ENCODE measurements around the gene C1QL2.

Gene C1QL2

DNA sequence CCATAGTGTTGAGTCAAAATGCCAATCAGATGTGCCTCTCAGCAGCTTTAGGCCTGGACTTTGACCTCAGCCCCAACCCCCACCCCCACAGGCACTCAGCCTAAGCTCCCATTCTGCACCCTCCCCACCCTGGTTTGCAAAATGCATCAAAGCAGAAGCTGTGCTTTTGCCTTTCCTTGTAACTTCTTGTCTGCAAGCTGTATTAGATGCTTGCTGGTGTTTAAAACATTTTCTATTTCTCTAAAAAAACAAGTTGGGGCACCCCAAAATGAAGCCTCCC, 38.5 kb upstream of the C1QL2 start:
- H3K4me3 ChIP-seq (ENCODE audit: insufficient read depth, low read depth, low read length, poor library complexity, severe bottlenecking): no peak overlapping the region
- H3K36me3 ChIP-seq (ENCODE audit: control insufficient read depth, insufficient read depth, low read length): no peaks in the 10 kb centered on the region
- no peak overlapping the region for H3K27ac ChIP-seq (ENCODE audit: insufficient read depth, low read length, poor library complexity, severe bottlenecking)
- no peaks in the 10 kb centered on the region for H3K9me3 ChIP-seq (ENCODE audit: control insufficient read depth, low read length)
- no peak for DNase-seq
- no peaks in the 10 kb centered on the region for H3K4me1 ChIP-seq (ENCODE audit: control insufficient read depth, insufficient read depth, low read length, poor library complexity, severe bottlenecking)
- H3K27me3 ChIP-seq (replicated peaks; ENCODE audit: control insufficient read depth, insufficient read depth, low read length, poor library complexity, severe bottlenecking): no peaks in the 10 kb centered on the region

DNA sequence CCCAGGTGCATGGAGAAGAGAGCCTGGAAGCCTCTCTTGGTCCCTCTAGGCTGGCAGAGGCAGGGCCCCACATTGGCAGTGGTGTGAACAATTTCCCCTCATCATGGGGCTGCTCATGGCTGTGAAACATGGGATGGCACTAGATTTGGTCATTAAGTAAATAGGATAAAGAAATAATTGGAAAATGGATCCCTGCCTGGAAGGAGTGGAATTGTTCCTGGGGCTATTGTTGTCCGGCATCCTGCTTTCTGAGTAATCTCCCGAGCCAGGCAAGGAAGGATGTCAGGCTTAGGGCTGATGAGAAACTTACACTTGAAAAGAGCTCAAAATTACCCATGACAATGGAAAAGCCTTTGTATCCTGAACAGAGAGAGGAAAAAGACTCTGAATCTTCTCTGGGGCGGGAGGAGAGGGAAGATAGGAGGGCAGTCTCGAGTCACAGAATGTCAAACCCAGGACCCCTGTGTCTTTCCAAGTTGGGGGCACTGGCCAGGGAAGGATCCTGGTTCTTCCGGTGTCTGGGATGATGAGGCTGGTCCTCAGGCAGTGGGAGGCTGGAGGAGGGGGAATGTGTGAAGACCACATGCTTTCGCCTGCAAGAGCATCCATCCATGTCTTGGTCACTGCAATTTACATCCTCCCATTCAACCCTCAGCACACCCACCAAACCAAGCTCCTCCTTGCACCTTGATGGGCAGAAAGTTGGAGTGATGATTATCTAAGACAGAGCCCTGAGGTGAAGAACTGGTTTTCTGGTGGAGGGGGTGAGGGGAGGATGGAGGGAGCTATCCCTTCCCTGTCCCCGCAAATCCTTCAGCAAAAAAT, 38.0 kb upstream of the C1QL2 start:
- no peak overlapping the region for H3K27ac ChIP-seq (ENCODE audit: insufficient read depth, low read length, poor library complexity, severe bottlenecking)
- no peaks in the 10 kb centered on the region for H3K27me3 ChIP-seq (replicated peaks; ENCODE audit: control insufficient read depth, insufficient read depth, low read length, poor library complexity, severe bottlenecking)

DNA sequence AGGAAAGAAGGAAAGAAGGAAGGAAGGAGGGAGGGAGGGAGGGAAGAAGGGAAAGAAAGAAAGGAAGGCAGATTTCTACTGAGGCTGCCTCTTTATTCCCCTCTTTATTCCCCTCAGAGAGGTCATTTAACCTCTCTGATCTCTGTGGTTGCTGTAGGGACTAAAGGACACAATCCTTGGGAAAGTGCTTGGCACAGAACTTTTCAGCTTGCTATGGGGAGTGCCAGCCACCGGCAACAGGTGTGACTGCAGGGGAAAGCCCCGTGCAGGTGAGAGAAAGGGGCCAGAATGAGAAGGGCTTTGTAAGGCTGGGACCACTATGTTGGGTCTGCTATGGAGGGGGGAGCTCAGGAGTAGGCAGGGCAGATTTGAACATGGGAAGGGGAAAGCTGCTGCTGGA, 37.3 kb upstream of the C1QL2 start:
- H3K27me3 ChIP-seq (replicated peaks; ENCODE audit: control insufficient read depth, insufficient read depth, low read length, poor library complexity, severe bottlenecking): no peaks in the 10 kb centered on the region
- H3K9me3 ChIP-seq (ENCODE audit: control insufficient read depth, low read length): no peaks in the 10 kb centered on the region
- H3K36me3 ChIP-seq (ENCODE audit: control insufficient read depth, insufficient read depth, low read length): no peaks in the 10 kb centered on the region
- DNase-seq: no peak
- no peak overlapping the region for H3K27ac ChIP-seq (ENCODE audit: insufficient read depth, low read length, poor library complexity, severe bottlenecking)
- no peaks in the 10 kb centered on the region for H3K4me1 ChIP-seq (ENCODE audit: control insufficient read depth, insufficient read depth, low read length, poor library complexity, severe bottlenecking)
- no peak overlapping the region for H3K4me3 ChIP-seq (ENCODE audit: insufficient read depth, low read depth, low read length, poor library complexity, severe bottlenecking)

More for the DNA sequence above, 38.0 kb upstream of the C1QL2 start:
- Histone ChIP-seq H3K36me3 (ENCODE audit: control insufficient read depth, insufficient read depth, low read length) (no peaks in the 10 kb centered on the region), H3K4me1 (ENCODE audit: control insufficient read depth, insufficient read depth, low read length, poor library complexity, severe bottlenecking) (no peaks in the 10 kb centered on the region), H3K9me3 (ENCODE audit: control insufficient read depth, low read length) (no peaks in the 10 kb centered on the region), H3K4me3 (ENCODE audit: insufficient read depth, low read depth, low read length, poor library complexity, severe bottlenecking) (no peak overlapping the region)
- no peak for DNase-seq

GRCh38 chr2:119195001-119195400, 36.5 kb upstream of the C1QL2 start:
- DNase-seq: no peak
- no peak overlapping the region for H3K4me3 ChIP-seq (ENCODE audit: insufficient read depth, low read depth, low read length, poor library complexity, severe bottlenecking)
- H3K4me1 ChIP-seq (ENCODE audit: control insufficient read depth, insufficient read depth, low read length, poor library complexity, severe bottlenecking): no peaks in the 10 kb centered on the region
- H3K27ac ChIP-seq (ENCODE audit: insufficient read depth, low read length, poor library complexity, severe bottlenecking): no peak overlapping the region
- no peaks in the 10 kb centered on the region for H3K9me3 ChIP-seq (ENCODE audit: control insufficient read depth, low read length)
- no peaks in the 10 kb centered on the region for H3K36me3 ChIP-seq (ENCODE audit: control insufficient read depth, insufficient read depth, low read length)
- H3K27me3 ChIP-seq (replicated peaks; ENCODE audit: control insufficient read depth, insufficient read depth, low read length, poor library complexity, severe bottlenecking): no peaks in the 10 kb centered on the region

- no peak overlapping the region for H3K27ac ChIP-seq (ENCODE audit: insufficient read depth, low read length, poor library complexity, severe bottlenecking)
- H3K27me3 ChIP-seq (replicated peaks; ENCODE audit: control insufficient read depth, insufficient read depth, low read length, poor library complexity, severe bottlenecking): no peaks in the 10 kb centered on the region
- H3K9me3 ChIP-seq (ENCODE audit: control insufficient read depth, low read length): no peaks in the 10 kb centered on the region
- H3K36me3 ChIP-seq (ENCODE audit: control insufficient read depth, insufficient read depth, low read length): no peaks in the 10 kb centered on the region
- H3K4me3 ChIP-seq (ENCODE audit: insufficient read depth, low read depth, low read length, poor library complexity, severe bottlenecking): no peak overlapping the region
- H3K4me1 ChIP-seq (ENCODE audit: control insufficient read depth, insufficient read depth, low read length, poor library complexity, severe bottlenecking): no peaks in the 10 kb centered on the region
- no peak for DNase-seq
Observed at GRCh38 chr2:119192893-119193292, 34.3 kb upstream of the C1QL2 start.

GRCh38 chr2:119190321-119191111, 32.0 kb upstream of the C1QL2 start:
- no peaks in the 10 kb centered on the region for H3K9me3 ChIP-seq (ENCODE audit: control insufficient read depth, low read length)
- no peak for DNase-seq
- H3K27me3 ChIP-seq (replicated peaks; ENCODE audit: control insufficient read depth, insufficient read depth, low read length, poor library complexity, severe bottlenecking): no peaks in the 10 kb centered on the region
- H3K36me3 ChIP-seq (ENCODE audit: control insufficient read depth, insufficient read depth, low read length): no peaks in the 10 kb centered on the region
- H3K27ac ChIP-seq (ENCODE audit: insufficient read depth, low read length, poor library complexity, severe bottlenecking): no peak overlapping the region
- H3K4me3 ChIP-seq (ENCODE audit: insufficient read depth, low read depth, low read length, poor library complexity, severe bottlenecking): no peak overlapping the region
- H3K4me1 ChIP-seq (ENCODE audit: control insufficient read depth, insufficient read depth, low read length, poor library complexity, severe bottlenecking): no peaks in the 10 kb centered on the region

- H3K27ac ChIP-seq (ENCODE audit: insufficient read depth, low read length, poor library complexity, severe bottlenecking): no peak overlapping the region
- DNase-seq: no peak
Observed at GRCh38 chr2:119184512-119184911, 26.0 kb upstream of the C1QL2 start.

GRCh38 chr2:119181791-119182445, 23.4 kb upstream of the C1QL2 start:
- Histone ChIP-seq H3K36me3 (ENCODE audit: control insufficient read depth, insufficient read depth, low read length) (no peaks in the 10 kb centered on the region), H3K4me1 (ENCODE audit: control insufficient read depth, insufficient read depth, low read length, poor library complexity, severe bottlenecking) (no peaks in the 10 kb centered on the region), H3K9me3 (ENCODE audit: control insufficient read depth, low read length) (no peaks in the 10 kb centered on the region), H3K27me3 (replicated peaks; ENCODE audit: control insufficient read depth, insufficient read depth, low read length, poor library complexity, severe bottlenecking) (no peaks in the 10 kb centered on the region), H3K27ac (ENCODE audit: insufficient read depth, low read length, poor library complexity, severe bottlenecking) (no peak overlapping the region), H3K4me3 (ENCODE audit: insufficient read depth, low read depth, low read length, poor library complexity, severe bottlenecking) (no peak overlapping the region)
- no peak for DNase-seq

More at GRCh38 chr2:119184512-119184911, 26.0 kb upstream of the C1QL2 start:
- H3K9me3 ChIP-seq (ENCODE audit: control insufficient read depth, low read length): no peaks in the 10 kb centered on the region
- H3K4me1 ChIP-seq (ENCODE audit: control insufficient read depth, insufficient read depth, low read length, poor library complexity, severe bottlenecking): no peaks in the 10 kb centered on the region
- no peaks in the 10 kb centered on the region for H3K27me3 ChIP-seq (replicated peaks; ENCODE audit: control insufficient read depth, insufficient read depth, low read length, poor library complexity, severe bottlenecking)
- no peak overlapping the region for H3K4me3 ChIP-seq (ENCODE audit: insufficient read depth, low read depth, low read length, poor library complexity, severe bottlenecking)
- H3K36me3 ChIP-seq (ENCODE audit: control insufficient read depth, insufficient read depth, low read length): no peaks in the 10 kb centered on the region

DNA sequence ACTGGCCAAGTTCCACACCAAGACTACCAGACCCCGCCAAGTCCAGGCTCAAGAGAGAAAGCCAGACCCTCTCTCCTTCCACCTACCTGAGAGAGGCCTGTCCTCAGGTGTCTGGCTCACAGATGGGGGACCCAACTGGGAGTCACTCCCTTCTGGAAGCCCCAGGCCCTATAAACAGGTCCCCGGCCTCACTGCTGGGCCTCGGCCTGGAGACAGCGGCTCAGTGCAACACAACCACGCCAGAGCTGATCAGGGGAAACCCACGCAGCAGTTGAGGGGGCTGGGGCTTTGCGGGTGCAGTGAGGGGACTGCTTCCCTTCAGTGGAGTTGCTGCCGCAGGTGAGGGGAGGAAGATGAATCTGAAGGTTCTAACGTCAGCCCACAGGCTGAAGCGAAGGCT, 22.8 kb upstream of the C1QL2 start:
- DNase-seq: no peak
- Histone ChIP-seq H3K36me3 (ENCODE audit: control insufficient read depth, insufficient read depth, low read length) (no peaks in the 10 kb centered on the region), H3K27me3 (replicated peaks; ENCODE audit: control insufficient read depth, insufficient read depth, low read length, poor library complexity, severe bottlenecking) (no peaks in the 10 kb centered on the region), H3K27ac (ENCODE audit: insufficient read depth, low read length, poor library complexity, severe bottlenecking) (no peak overlapping the region), H3K4me3 (ENCODE audit: insufficient read depth, low read depth, low read length, poor library complexity, severe bottlenecking) (no peak overlapping the region), H3K9me3 (ENCODE audit: control insufficient read depth, low read length) (no peaks in the 10 kb centered on the region), H3K4me1 (ENCODE audit: control insufficient read depth, insufficient read depth, low read length, poor library complexity, severe bottlenecking) (no peaks in the 10 kb centered on the region)

GRCh38 chr2:119180892-119181291, 22.3 kb upstream of the C1QL2 start:
- H3K36me3 ChIP-seq (ENCODE audit: control insufficient read depth, insufficient read depth, low read length): no peaks in the 10 kb centered on the region
- H3K4me3 ChIP-seq (ENCODE audit: insufficient read depth, low read depth, low read length, poor library complexity, severe bottlenecking): no peak overlapping the region
- no peak for DNase-seq
- H3K4me1 ChIP-seq (ENCODE audit: control insufficient read depth, insufficient read depth, low read length, poor library complexity, severe bottlenecking): no peaks in the 10 kb centered on the region
- no peak overlapping the region for H3K27ac ChIP-seq (ENCODE audit: insufficient read depth, low read length, poor library complexity, severe bottlenecking)
- no peaks in the 10 kb centered on the region for H3K27me3 ChIP-seq (replicated peaks; ENCODE audit: control insufficient read depth, insufficient read depth, low read length, poor library complexity, severe bottlenecking)
- no peaks in the 10 kb centered on the region for H3K9me3 ChIP-seq (ENCODE audit: control insufficient read depth, low read length)

Data from effector memory CD4-positive, alpha-beta T cell (primary cell).